ENCODE results near the gene BCL2. TPM values are rescaled to one million over a fixed set of nuclear protein-coding genes. Genes with fewer than 3 reads are reported as not detected.

BCL2 gene
- total RNA-seq, 4 donors from 2014 or later = 16.1 to 61.1 (median 36.9) TPM

- no peak for DNase-seq
- peaks cover 0 to 4% of the 10 kb centered on the region in 2 donors for H3K4me1 ChIP-seq
- no peaks in the 10 kb centered on the region for H3K9me3 ChIP-seq
- TF ChIP-seq, protein P1, sequence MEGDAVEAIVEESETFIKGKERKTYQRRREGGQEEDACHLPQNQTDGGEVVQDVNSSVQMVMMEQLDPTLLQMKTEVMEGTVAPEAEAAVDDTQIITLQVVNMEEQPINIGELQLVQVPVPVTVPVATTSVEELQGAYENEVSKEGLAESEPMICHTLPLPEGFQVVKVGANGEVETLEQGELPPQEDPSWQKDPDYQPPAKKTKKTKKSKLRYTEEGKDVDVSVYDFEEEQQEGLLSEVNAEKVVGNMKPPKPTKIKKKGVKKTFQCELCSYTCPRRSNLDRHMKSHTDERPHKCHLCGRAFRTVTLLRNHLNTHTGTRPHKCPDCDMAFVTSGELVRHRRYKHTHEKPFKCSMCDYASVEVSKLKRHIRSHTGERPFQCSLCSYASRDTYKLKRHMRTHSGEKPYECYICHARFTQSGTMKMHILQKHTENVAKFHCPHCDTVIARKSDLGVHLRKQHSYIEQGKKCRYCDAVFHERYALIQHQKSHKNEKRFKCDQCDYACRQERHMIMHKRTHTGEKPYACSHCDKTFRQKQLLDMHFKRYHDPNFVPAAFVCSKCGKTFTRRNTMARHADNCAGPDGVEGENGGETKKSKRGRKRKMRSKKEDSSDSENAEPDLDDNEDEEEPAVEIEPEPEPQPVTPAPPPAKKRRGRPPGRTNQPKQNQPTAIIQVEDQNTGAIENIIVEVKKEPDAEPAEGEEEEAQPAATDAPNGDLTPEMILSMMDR (IDR thresholded peaks at IDR 0.05) = no peak
- TF ChIP-seq POLR2A (IDR thresholded peaks at IDR 0.05) = no peak
- H3K4me3 ChIP-seq = no peak overlapping the region
- H3K36me3 ChIP-seq = no peaks in the 10 kb centered on the region
- peak overlapping the region; percentile 89 to 98 for H3K27ac ChIP-seq
- intact Hi-C loops (cut with DNase I; ENCODE audit: low total_unique reads) = loop anchor here (10.0 kb wide), 1 partner anchor 67 kb away; no protein-coding TSS in a partner anchor
- H3K27me3 ChIP-seq = no peaks in the 10 kb centered on the region
These were observed 8.2 kb downstream of the BCL2 start for GRCh38 chr18:63311118-63312018.

DNA sequence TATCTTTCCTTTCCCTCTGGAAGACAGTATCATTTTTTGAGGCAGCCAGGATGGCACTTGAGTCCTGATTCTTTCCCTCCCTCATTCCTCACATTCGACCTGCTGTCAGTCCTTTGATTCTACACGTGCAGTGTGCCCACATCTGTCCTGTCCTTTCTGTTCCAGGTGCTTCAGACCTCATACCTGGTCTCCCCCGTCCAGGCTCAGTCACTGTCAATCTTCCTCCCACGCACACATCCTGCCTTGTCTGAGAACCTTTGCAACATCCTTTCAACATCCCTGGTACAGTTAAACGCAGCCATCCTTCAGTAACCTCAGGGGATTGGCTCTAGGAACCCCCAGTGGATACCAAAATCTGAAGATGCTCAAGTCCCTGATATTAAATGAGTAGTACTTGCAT, 10.1 kb downstream of the BCL2 start:
- no peaks in the 10 kb centered on the region for H3K36me3 ChIP-seq
- H3K27ac ChIP-seq = no peak overlapping the region
- H3K27me3 ChIP-seq = no peaks in the 10 kb centered on the region
- peaks cover 0 to 4% of the 10 kb centered on the region in 2 donors for H3K4me1 ChIP-seq
- intact Hi-C loops (cut with DNase I; ENCODE audit: low total_unique reads) = no loop called here
- no peaks in the 10 kb centered on the region for H3K9me3 ChIP-seq
- DNase-seq = no peak
- no peak overlapping the region for H3K4me3 ChIP-seq
- TF ChIP-seq POLR2A (IDR thresholded peaks at IDR 0.05) = no peak
- TF ChIP-seq, protein P1 (IDR thresholded peaks at IDR 0.05) = no peak

- Histone ChIP-seq H3K4me1 (peaks cover 0 to 4% of the 10 kb centered on the region in 2 donors), H3K36me3 (no peaks in the 10 kb centered on the region), H3K9me3 (no peaks in the 10 kb centered on the region), H3K27ac (peak overlapping the region; percentile 34 to 39), H3K27me3 (no peaks in the 10 kb centered on the region), H3K4me3 (no peak overlapping the region)
- intact Hi-C loops (cut with DNase I; ENCODE audit: low total_unique reads) = no loop called here
- no peak for TF ChIP-seq POLR2A (IDR thresholded peaks at IDR 0.05)
- TF ChIP-seq, protein P1 (IDR thresholded peaks at IDR 0.05) = no peak
- DNase-seq = no peak
These were observed 11.9 kb downstream of the BCL2 start for GRCh38 chr18:63307551-63308200.

DNA sequence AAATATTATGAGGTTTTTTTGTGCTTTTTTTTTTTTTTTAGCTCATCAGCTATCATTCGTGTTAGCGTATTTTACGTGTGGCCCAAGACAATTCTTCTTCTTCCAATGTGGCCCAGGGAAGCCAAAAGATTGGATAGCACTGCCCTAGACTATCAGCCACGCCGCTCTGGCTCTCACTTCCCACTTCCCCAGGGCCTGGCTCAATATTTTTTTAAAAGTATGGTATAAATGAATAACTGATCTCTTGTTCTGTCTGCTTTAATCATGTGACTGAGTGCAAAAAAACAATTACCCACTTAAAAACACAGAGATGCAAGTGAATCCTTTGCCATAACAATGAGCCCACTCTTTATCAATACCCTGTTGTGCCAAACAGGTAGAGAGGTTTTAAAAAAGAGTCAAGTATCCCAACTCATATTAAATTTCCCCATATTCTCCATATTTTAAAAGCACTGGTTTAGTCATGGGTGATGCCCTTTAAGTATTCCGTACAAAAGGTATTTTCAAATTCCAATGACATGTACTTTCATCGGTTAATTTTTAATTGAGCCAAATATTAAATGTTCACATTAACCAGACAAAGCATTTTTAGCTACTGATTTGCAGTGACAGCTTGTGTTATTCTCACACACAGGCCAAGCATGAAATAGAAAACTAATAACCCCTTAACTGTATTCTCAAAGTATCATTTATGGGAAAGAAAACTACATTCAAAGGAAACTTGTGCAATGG, 12.6 kb downstream of the BCL2 start:
- peaks cover 0 to 4% of the 10 kb centered on the region in 2 donors for H3K4me1 ChIP-seq
- H3K27ac ChIP-seq = peak overlapping the region; percentile 34 to 39

More for the DNA sequence above, 12.6 kb downstream of the BCL2 start:
- TF ChIP-seq POLR2A (IDR thresholded peaks at IDR 0.05) = no peak
- TF ChIP-seq, protein P1 (IDR thresholded peaks at IDR 0.05) = no peak
- DNase-seq = no peak
- Histone ChIP-seq H3K27me3 (no peaks in the 10 kb centered on the region), H3K36me3 (no peaks in the 10 kb centered on the region), H3K4me3 (no peak overlapping the region), H3K9me3 (no peaks in the 10 kb centered on the region)
- intact Hi-C loops (cut with DNase I; ENCODE audit: low total_unique reads) = no loop called here
